Activated CD8-positive, alpha-beta memory T cell treated with anti-CD3 and anti-CD28 coated beads, Interleukin-2, amount 10 ng/mL, durations not matched to agents 7 days and 5 days (primary cell): ENCODE data around the gene PLAAT3. TPM values are rescaled to one million over a fixed set of nuclear protein-coding genes. Genes with fewer than 3 reads are reported as not detected.
"Not testable (repeated sequence)": the region's sequence is repeated elsewhere in the genome, so short reads cannot be mapped to it uniquely, and the experiment has no call there.

Experiments used
- ATAC-seq: fragments of 150-1000 bp; cut with Tn5 transposase; one replicate; pipeline ENCODE4 v1.10.0; 2021; ENCODE audit warnings: moderate library complexity
- CTCF ChIA-PET: fragments of 350-600 bp; sonication (Branson Sonifier 250); formaldehyde crosslinking; loops from one replicate; lab custom pipeline; 2021; ENCODE audit warnings: antibody characterized with exemption; lab: Charles Lee
- DNase-seq: peaks from one replicate; pipeline ENCODE4 v3.0.0-alpha.2; 2020
- H3K27ac Mint-ChIP-seq: one replicate; pipeline ENCODE4 v1.8.0; 2021; ENCODE audit warnings: mild to moderate bottlenecking, mixed read lengths
- H3K27me3 Mint-ChIP-seq: one replicate; pipeline ENCODE4 v1.8.0; 2021; ENCODE audit warnings: mixed read lengths
- H3K36me3 Mint-ChIP-seq: one replicate; pipeline ENCODE4 v1.8.0; 2021; ENCODE audit warnings: mild to moderate bottlenecking, mixed read lengths
- H3K4me1 Mint-ChIP-seq: one replicate; pipeline ENCODE4 v1.8.0; 2021; ENCODE audit warnings: mixed read lengths
- H3K4me3 Mint-ChIP-seq: one replicate; pipeline ENCODE4 v1.8.0; 2021; ENCODE audit warnings: mild to moderate bottlenecking, moderate library complexity, mixed read lengths
- H3K9me3 Mint-ChIP-seq: one replicate; pipeline ENCODE4 v1.8.0; 2022; ENCODE audit warnings: low read depth, mixed read lengths
- total RNA-seq, 2 experiments: library from RNA; stranded (reverse); gene quantifications; one replicate each; pipeline ENCODE4 v1.2.3, GENCODE V29; 2021

Gene PLAAT3
- total RNA-seq, 2 experiments from 2014 or later: 21.7 to 25.5 TPM

DNA sequence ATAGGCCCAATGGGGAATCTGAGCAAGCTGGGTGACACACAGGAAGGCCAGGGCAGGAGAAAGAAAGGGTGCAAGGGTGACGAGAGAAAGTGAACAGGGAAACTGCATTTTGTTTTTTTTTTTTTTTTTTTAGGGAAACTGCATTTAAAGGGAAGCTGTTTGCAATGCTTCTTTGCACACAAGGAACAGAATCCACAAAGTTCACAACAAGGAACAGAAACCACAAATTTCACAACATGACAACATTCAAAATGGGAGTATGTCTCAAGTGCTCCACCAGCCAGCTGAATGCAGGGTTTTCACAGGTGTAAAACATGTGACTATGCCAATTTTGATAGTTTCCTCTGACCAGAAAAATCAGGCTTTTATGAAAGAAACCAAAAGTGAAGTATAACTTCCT lies 6.8 kb upstream of the PLAAT3 start:
- peaks cover 7% of the 10 kb centered on the region for H3K4me1 Mint-ChIP-seq
- no peak overlapping the region for H3K27ac Mint-ChIP-seq
- CTCF ChIA-PET: interaction anchor here (1.5 to 2.7 kb wide), 2 partner anchors 46 to 142 kb away, joined by 4 to 12 read pairs; no protein-coding TSS in a partner anchor
- ATAC-seq (no peak), DNase-seq (no peak)
- no peaks in the 10 kb centered on the region for H3K36me3 Mint-ChIP-seq
- H3K4me3 Mint-ChIP-seq: no peak overlapping the region
- H3K27me3 Mint-ChIP-seq: peaks cover 2% of the 10 kb centered on the region
- no peaks in the 10 kb centered on the region for H3K9me3 Mint-ChIP-seq

- Mint-ChIP-seq H3K4me3 (no peak overlapping the region), H3K4me1 (peaks cover 7% of the 10 kb centered on the region), H3K27ac (no peak overlapping the region), H3K36me3 (no peaks in the 10 kb centered on the region), H3K9me3 (no peaks in the 10 kb centered on the region), H3K27me3 (peaks cover 2% of the 10 kb centered on the region)
- CTCF ChIA-PET: interaction anchor here (0.5 kb wide), 1 partner anchor 11 kb away, joined by 3 read pairs; no protein-coding TSS in a partner anchor
- ATAC-seq (no peak), DNase-seq (no peak)
These were observed 5.7 kb upstream of the PLAAT3 start for GRCh38 chr11:63619967-63620366.

- not testable (repeated sequence) for H3K27ac Mint-ChIP-seq, H3K36me3 Mint-ChIP-seq, H3K27me3 Mint-ChIP-seq, ATAC-seq, H3K9me3 Mint-ChIP-seq, DNase-seq, H3K4me3 Mint-ChIP-seq
- CTCF ChIA-PET: interaction anchor here (1.5 kb wide), 1 partner anchor 139 kb away, joined by 4 read pairs; no protein-coding TSS in a partner anchor
- H3K4me1 Mint-ChIP-seq: peaks cover 15% of the 10 kb centered on the region
These were observed 3.5 kb upstream of the PLAAT3 start for GRCh38 chr11:63617686-63618085.

- Mint-ChIP-seq H3K27ac (no peak overlapping the region), H3K4me3 (no peak overlapping the region), H3K4me1 (peaks cover 15% of the 10 kb centered on the region), H3K36me3 (no peaks in the 10 kb centered on the region), H3K27me3 (no peaks in the 10 kb centered on the region), H3K9me3 (no peaks in the 10 kb centered on the region)
- ATAC-seq (no peak), DNase-seq (no peak)
- CTCF ChIA-PET: interaction anchor here (1.5 kb wide), 1 partner anchor 138 kb away, joined by 4 read pairs; no protein-coding TSS in a partner anchor
These were observed 2.7 kb upstream of the PLAAT3 start for GRCh38 chr11:63616953-63617352.

GRCh38 chr11:63613517-63614135 lies 607 bp downstream of the PLAAT3 start:
- Mint-ChIP-seq H3K9me3 (no peaks in the 10 kb centered on the region), H3K36me3 (no peaks in the 10 kb centered on the region), H3K4me3 (peak overlapping the region; percentile 81), H3K27ac (peak overlapping the region; percentile 39), H3K27me3 (no peaks in the 10 kb centered on the region), H3K4me1 (peaks cover 21% of the 10 kb centered on the region)
- DNase-seq: peak; percentile 64
- ATAC-seq: peak; percentile 75
- CTCF ChIA-PET: interaction anchor here (0.6 to 1.7 kb wide), 4 partner anchors 11 to 134 kb away, joined by 3 to 6 read pairs (median 3); no protein-coding TSS in a partner anchor

DNA sequence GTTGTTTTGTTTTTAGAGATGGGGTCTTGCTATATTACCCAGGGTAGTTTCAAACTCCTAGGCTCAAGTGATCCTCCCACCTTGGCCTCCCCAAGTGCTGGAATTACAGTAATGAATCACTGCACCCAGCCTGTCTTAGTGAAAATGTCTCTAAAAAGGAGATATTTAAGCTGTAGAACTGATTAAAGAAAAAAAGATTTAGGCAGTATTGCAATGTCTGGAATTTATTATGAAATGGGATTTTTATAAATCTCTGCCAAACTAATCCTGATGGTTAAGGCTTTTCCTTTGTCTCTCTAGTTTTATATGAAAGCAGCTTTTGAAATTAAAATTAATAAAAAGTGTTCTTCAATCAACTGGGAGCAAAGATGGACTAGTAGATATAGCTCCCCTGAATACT lies 2.1 kb downstream of the PLAAT3 start:
- Mint-ChIP-seq H3K4me3 (no peak overlapping the region), H3K27ac (no peak overlapping the region), H3K4me1 (peaks cover 24% of the 10 kb centered on the region), H3K36me3 (no peaks in the 10 kb centered on the region), H3K9me3 (no peaks in the 10 kb centered on the region), H3K27me3 (no peaks in the 10 kb centered on the region)
- CTCF ChIA-PET: interaction anchor here (0.8 to 1.7 kb wide), 2 partner anchors 37 to 133 kb away, joined by 3 read pairs; no protein-coding TSS in a partner anchor
- DNase-seq: no peak
- no peak for ATAC-seq

- no peak for DNase-seq
- Mint-ChIP-seq H3K27ac (no peak overlapping the region), H3K4me3 (no peak overlapping the region)
These were observed 2.9 kb downstream of the PLAAT3 start for GRCh38 chr11:63611395-63611747.

DNA sequence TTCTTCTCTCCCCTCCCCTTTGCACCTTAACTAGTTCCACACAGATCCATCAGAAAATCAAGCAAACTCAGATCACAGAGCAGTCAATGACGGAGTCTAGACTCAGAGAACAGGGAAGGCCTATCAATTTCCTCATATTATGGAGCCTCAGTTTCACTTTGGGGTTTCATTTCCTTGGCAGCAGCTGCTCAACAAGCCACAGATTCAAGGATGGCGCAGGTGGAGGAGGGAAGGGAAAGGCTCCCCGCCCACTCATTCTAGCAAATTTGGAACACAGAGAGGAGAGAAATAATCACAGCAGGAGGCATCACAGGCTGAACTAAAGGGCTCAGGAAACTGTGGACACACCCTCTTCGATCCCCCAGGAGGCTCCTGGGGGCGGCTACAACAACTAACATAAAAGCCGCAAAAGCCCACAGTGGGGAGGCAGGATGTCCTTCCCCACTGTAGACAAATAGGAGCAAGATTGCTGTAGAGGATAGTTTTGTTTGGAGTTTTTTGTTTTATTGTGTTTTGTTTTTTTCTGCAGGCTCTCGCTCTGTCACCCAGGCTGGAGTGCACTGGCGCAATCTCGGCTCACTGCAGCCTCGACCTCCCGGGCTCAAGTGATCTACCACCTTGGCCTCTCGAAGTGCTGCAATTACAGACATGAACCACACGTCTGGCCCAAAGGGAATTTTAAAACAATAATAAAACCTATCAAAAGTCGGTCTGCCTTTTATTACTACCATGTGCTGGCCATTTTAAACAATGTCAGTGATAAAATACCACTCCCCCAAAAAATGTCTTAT lies 3.4 kb downstream of the PLAAT3 start:
- ATAC-seq (no peak), DNase-seq (no peak)
- Mint-ChIP-seq H3K4me1 (peaks cover 24% of the 10 kb centered on the region), H3K27me3 (no peaks in the 10 kb centered on the region), H3K27ac (no peak overlapping the region), H3K36me3 (no peaks in the 10 kb centered on the region), H3K9me3 (no peaks in the 10 kb centered on the region), H3K4me3 (no peak overlapping the region)
- CTCF ChIA-PET: no interaction called here

More at GRCh38 chr11:63611395-63611747, 2.9 kb downstream of the PLAAT3 start:
- no peaks in the 10 kb centered on the region for H3K27me3 Mint-ChIP-seq
- CTCF ChIA-PET: no interaction called here
- H3K36me3 Mint-ChIP-seq: no peaks in the 10 kb centered on the region
- ATAC-seq: no peak
- peaks cover 24% of the 10 kb centered on the region for H3K4me1 Mint-ChIP-seq
- H3K9me3 Mint-ChIP-seq: no peaks in the 10 kb centered on the region

DNA sequence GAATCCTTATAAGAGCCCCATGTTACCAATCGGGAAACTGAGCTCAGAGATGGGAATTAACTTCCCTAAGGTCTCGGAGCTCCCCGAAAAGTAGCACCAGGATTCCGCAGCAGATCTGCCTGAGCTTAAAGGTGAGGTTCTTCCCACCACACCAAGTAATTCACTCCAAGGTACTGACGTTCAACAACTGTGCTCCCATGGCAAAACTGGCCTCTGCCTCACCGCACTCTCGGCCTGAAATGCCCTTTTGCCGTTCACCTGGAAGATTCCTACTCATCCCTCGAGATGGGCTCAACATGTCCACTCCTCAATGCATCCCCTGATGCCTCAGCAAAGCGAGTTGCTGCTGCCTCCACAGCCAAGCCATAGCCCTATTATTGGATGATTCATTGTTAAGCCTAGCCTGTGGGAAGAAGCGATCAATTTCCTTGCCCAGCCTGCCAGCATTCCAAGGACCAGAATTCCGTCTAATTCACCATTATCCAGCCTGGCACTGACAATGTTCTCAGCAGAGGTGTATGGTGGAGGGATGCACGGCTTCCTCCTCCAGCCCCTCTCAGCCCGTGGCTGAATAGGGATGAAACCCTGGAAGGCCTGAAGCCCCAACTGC lies 4.2 kb downstream of the PLAAT3 start:
- ATAC-seq: no peak
- no peaks in the 10 kb centered on the region for H3K9me3 Mint-ChIP-seq
- H3K27me3 Mint-ChIP-seq: no peaks in the 10 kb centered on the region
- no peak for DNase-seq
- CTCF ChIA-PET: no interaction called here
- H3K4me3 Mint-ChIP-seq: no peak overlapping the region
- no peaks in the 10 kb centered on the region for H3K36me3 Mint-ChIP-seq
- peaks cover 24% of the 10 kb centered on the region for H3K4me1 Mint-ChIP-seq
- H3K27ac Mint-ChIP-seq: no peak overlapping the region

DNA sequence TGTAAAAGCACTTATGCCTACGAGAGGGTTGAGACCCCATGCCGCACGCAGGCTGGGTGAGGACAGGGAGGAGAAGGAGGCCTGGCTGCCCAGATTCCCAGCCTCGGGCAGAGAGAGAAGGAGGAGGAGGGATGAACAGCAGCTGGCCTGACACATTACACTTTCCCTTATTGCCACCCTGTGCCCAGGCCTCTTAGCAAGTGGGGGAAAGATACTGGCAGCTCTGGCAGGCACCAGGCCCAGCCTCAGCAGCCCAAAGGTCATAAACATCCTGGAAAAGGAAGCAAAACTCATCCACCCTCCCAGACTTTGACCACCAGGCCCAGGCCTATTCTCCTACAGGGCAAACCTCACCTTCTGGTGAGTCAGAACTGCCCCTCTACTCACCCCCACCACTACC lies 4.7 kb downstream of the PLAAT3 start:
- Mint-ChIP-seq H3K4me3 (no peak overlapping the region), H3K27me3 (no peaks in the 10 kb centered on the region), H3K9me3 (no peaks in the 10 kb centered on the region), H3K4me1 (peaks cover 23% of the 10 kb centered on the region), H3K27ac (no peak overlapping the region), H3K36me3 (no peaks in the 10 kb centered on the region)
- CTCF ChIA-PET: interaction anchor here (1.5 kb wide), 1 partner anchor 26 kb away, joined by 5 read pairs; no protein-coding TSS in a partner anchor
- ATAC-seq: no peak
- DNase-seq: no peak

DNA sequence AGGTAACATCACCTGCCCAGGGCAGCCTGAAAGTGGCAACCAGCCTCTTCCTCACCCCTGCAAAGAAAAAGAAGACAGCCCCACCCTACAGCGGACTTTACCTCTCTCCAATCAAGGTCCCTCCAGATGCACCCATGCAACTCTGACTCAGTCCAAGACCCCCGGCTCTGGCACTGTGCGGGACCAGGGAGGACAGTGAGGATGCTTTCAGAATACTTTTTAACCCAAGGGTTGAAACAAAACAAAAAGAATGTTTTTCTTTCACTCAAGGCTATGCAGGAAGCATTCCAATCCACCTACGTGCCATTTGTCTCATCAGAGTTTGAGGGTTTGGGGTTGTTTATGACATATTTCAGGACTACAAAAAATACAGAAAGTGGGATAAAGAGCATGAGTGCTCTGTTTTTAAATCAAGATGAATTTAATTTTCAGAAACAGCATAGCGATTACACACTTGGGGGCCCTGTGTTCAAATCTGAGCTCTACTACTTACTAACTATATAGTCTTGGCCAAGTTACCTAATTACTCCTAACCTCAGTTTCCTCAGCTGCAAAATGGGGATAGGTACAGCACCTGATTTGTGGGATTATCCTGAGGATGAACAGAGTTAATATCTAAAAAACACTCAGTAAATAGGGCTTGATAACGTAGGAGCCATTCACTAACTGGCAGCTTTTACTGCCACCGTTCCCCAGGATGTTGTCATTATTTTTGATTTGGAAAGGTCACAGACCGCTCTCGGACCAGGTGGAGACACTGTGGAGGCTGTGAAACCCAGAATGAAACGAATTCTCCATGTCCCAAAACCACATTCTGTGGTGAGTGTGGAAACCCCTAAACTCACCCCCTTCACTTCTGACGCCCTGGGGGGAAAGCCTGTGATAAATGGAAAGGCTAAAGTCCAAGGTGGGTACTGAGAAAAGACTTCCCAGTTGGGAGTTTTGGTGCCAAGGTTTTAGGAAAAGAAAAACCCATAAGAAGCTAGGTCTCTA lies 5.6 kb downstream of the PLAAT3 start:
- H3K4me3 Mint-ChIP-seq: no peak overlapping the region
- H3K27ac Mint-ChIP-seq: no peak overlapping the region
- DNase-seq: no peak
- no peaks in the 10 kb centered on the region for H3K27me3 Mint-ChIP-seq
- peaks cover 22% of the 10 kb centered on the region for H3K4me1 Mint-ChIP-seq
- H3K9me3 Mint-ChIP-seq: no peaks in the 10 kb centered on the region
- ATAC-seq: no peak
- no peaks in the 10 kb centered on the region for H3K36me3 Mint-ChIP-seq
- CTCF ChIA-PET: interaction anchor here (1.5 kb wide), 1 partner anchor 27 kb away, joined by 5 read pairs; no protein-coding TSS in a partner anchor

GRCh38 chr11:63603180-63603518 lies 11.1 kb downstream of the PLAAT3 start:
- CTCF ChIA-PET: interaction anchor here (1.5 kb wide), 1 partner anchor 135 kb away, joined by 3 read pairs; no protein-coding TSS in a partner anchor
- H3K36me3 Mint-ChIP-seq: peaks cover 2% of the 10 kb centered on the region
- no peak for ATAC-seq
- no peaks in the 10 kb centered on the region for H3K9me3 Mint-ChIP-seq
- no peaks in the 10 kb centered on the region for H3K27me3 Mint-ChIP-seq
- no peak overlapping the region for H3K27ac Mint-ChIP-seq
- peak; percentile 14 for DNase-seq
- H3K4me1 Mint-ChIP-seq: peaks cover 2% of the 10 kb centered on the region
- H3K4me3 Mint-ChIP-seq: no peak overlapping the region
